Measurements from ENCODE around the gene NDUFS5.
"Not testable (repeated sequence)": the region's sequence is repeated elsewhere in the genome, so short reads cannot be mapped to it uniquely, and the experiment has no call there.

The NDUFS5 gene

GRCh38 chr1:39026051-39026865 is at the start of gene NDUFS5:
Gene NDUFS5, plus strand, starts transcription at chr1:39026350. Its CDS starts 2,375 bp downstream, at chr1:39028725.
- peak; percentile 69 for DNase-seq (ENCODE audit: low read depth)

- DNase-seq (ENCODE audit: low read depth), result peak; percentile 22
Observed at GRCh38 chr1:38977399-38978244, 48.5 kb upstream of the NDUFS5 start.

GRCh38 chr1:38978245-38978542 is 48.0 kb upstream of the NDUFS5 start:
- DNase-seq (ENCODE audit: low read depth), result not testable (repeated sequence)

- DNase-seq (ENCODE audit: low read depth), result not testable (repeated sequence)
Observed at GRCh38 chr1:38979380-38979779, 46.8 kb upstream of the NDUFS5 start.

- no peak for DNase-seq (ENCODE audit: low read depth)
Observed at GRCh38 chr1:38989979-38990378, 36.2 kb upstream of the NDUFS5 start.

GRCh38 chr1:38990386-38990737 is 35.8 kb upstream of the NDUFS5 start:
- DNase-seq (ENCODE audit: low read depth), result no peak

GRCh38 chr1:38990738-38991637 is 35.2 kb upstream of the NDUFS5 start, which contains the start of gene AKIRIN1:
Gene AKIRIN1, plus strand, starts transcription at chr1:38991276. Its CDS starts 105 bp downstream, at chr1:38991381.
- DNase-seq (ENCODE audit: low read depth), result peak; percentile 98

GRCh38 chr1:38991638-38992411 is 34.3 kb upstream of the NDUFS5 start:
- peak; percentile 1 for DNase-seq (ENCODE audit: low read depth)

GRCh38 chr1:38992412-38993111 is 33.6 kb upstream of the NDUFS5 start:
- no peak for DNase-seq (ENCODE audit: low read depth)

- no peak for DNase-seq (ENCODE audit: low read depth)
Observed at GRCh38 chr1:38994196-38994595, 32.0 kb upstream of the NDUFS5 start.

- no peak for DNase-seq (ENCODE audit: low read depth)
Observed at GRCh38 chr1:38997034-38997900, 28.9 kb upstream of the NDUFS5 start.

- no peak for DNase-seq (ENCODE audit: low read depth)
Observed at GRCh38 chr1:38997901-38998190, 28.3 kb upstream of the NDUFS5 start.

GRCh38 chr1:39001516-39002421 is 24.4 kb upstream of the NDUFS5 start:
- DNase-seq (ENCODE audit: low read depth), result no peak

- no peak for DNase-seq (ENCODE audit: low read depth)
Observed at GRCh38 chr1:39003281-39003680, 22.9 kb upstream of the NDUFS5 start.

GRCh38 chr1:39003794-39004193 is 22.4 kb upstream of the NDUFS5 start:
- DNase-seq (ENCODE audit: low read depth), result no peak

- no peak for DNase-seq (ENCODE audit: low read depth)
Observed at GRCh38 chr1:39006287-39006686, 19.9 kb upstream of the NDUFS5 start.

GRCh38 chr1:39006726-39007645 is 19.2 kb upstream of the NDUFS5 start:
- no peak for DNase-seq (ENCODE audit: low read depth)

- not testable (repeated sequence) for DNase-seq (ENCODE audit: low read depth)
Observed at GRCh38 chr1:39014956-39015355, 11.2 kb upstream of the NDUFS5 start.
